ENCODE data around the gene ZNF100.
A peak's percentile ranks its signal among the peaks of the same experiment; 100 is the strongest.
"Not testable (repeated sequence)": the region's sequence is repeated elsewhere in the genome, so short reads cannot be mapped to it uniquely, and the experiment has no call there.

Gene ZNF100

GRCh38 chr19:21767065-21767800, at the start of gene ZNF100:
Gene ZNF100 (minus strand): TSS chr19:21767579. CDS start chr19:21767429, 150 bp downstream.
- DNase-seq (ENCODE audit: low read depth) = peak; percentile 80

- DNase-seq (ENCODE audit: low read depth) = no peak
These were observed 45.1 kb upstream of the ZNF100 start for GRCh38 chr19:21812448-21812847.

- not testable (repeated sequence) for DNase-seq (ENCODE audit: low read depth)
These were observed 41.1 kb upstream of the ZNF100 start for GRCh38 chr19:21808400-21809000.

GRCh38 chr19:21789466-21790085, 22.2 kb upstream of the ZNF100 start:
- no peak for DNase-seq (ENCODE audit: low read depth)

- no peak for DNase-seq (ENCODE audit: low read depth)
These were observed 19.6 kb upstream of the ZNF100 start for GRCh38 chr19:21786936-21787335.

GRCh38 chr19:21775792-21776191, 8.4 kb upstream of the ZNF100 start:
- DNase-seq (ENCODE audit: low read depth) = not testable (repeated sequence)

- not testable (repeated sequence) for DNase-seq (ENCODE audit: low read depth)
These were observed 694 bp downstream of the ZNF100 start for GRCh38 chr19:21766705-21767064.

- no peak for DNase-seq (ENCODE audit: low read depth)
These were observed 2.2 kb downstream of the ZNF100 start for GRCh38 chr19:21765151-21765550.

GRCh38 chr19:21761547-21761946, 5.8 kb downstream of the ZNF100 start:
- not testable (repeated sequence) for DNase-seq (ENCODE audit: low read depth)

GRCh38 chr19:21758296-21758695, 9.1 kb downstream of the ZNF100 start:
- no peak for DNase-seq (ENCODE audit: low read depth)

GRCh38 chr19:21755555-21755954, 11.8 kb downstream of the ZNF100 start:
- DNase-seq (ENCODE audit: low read depth) = not testable (repeated sequence)

GRCh38 chr19:21751384-21751783, 16.0 kb downstream of the ZNF100 start:
- DNase-seq (ENCODE audit: low read depth) = no peak

- no peak for DNase-seq (ENCODE audit: low read depth)
These were observed 16.7 kb downstream of the ZNF100 start for GRCh38 chr19:21750586-21751128.

GRCh38 chr19:21749090-21749489, 18.3 kb downstream of the ZNF100 start:
- DNase-seq (ENCODE audit: low read depth) = no peak

GRCh38 chr19:21748088-21748487, 19.3 kb downstream of the ZNF100 start:
- DNase-seq (ENCODE audit: low read depth) = no peak

GRCh38 chr19:21740559-21740958, 26.8 kb downstream of the ZNF100 start:
- no peak for DNase-seq (ENCODE audit: low read depth)

- not testable (repeated sequence) for DNase-seq (ENCODE audit: low read depth)
These were observed 40.2 kb downstream of the ZNF100 start for GRCh38 chr19:21726942-21727747.

GRCh38 chr19:21713761-21714160, 53.6 kb downstream of the ZNF100 start:
- no peak for DNase-seq (ENCODE audit: low read depth)

- DNase-seq (ENCODE audit: low read depth) = no peak
These were observed 57.9 kb downstream of the ZNF100 start for GRCh38 chr19:21709464-21709863.

GRCh38 chr19:21707878-21708277, 59.5 kb downstream of the ZNF100 start:
- not testable (repeated sequence) for DNase-seq (ENCODE audit: low read depth)

- DNase-seq (ENCODE audit: low read depth) = no peak
These were observed 60.3 kb downstream of the ZNF100 start for GRCh38 chr19:21707065-21707464.

- no peak for DNase-seq (ENCODE audit: low read depth)
These were observed 62.0 kb downstream of the ZNF100 start for GRCh38 chr19:21705393-21705792.
